GM19372 (cell line): ENCODE data around the gene ABCG5.

Source experiments
- ATAC-seq: cut with Tn5 transposase; IDR thresholded peaks from one replicate; pipeline ENCODE4 v1.9.1; 2021; ENCODE audit warnings: mild to moderate bottlenecking, low read depth, moderate library complexity; ENCODE audit not compliant: unreplicated experiment

The ABCG5 gene

DNA sequence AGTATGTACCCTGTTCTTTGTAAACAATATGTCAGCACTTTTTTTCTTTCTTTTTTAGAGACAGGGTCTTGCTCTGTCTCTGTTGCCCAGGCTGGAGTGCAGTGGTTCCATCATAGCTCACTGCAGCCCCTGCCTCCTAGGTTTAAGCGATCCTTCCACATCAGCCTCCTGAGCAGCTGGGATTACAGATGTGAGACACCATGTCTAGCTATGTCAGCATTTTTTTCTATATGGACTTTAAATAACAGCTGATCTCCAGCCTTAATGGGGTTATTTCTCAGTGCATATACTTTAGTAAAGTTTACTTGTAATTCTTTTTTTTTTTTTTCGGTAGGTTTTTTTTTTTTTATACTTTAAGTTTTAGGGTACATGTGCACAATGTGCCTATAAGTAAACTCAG, 26.6 kb downstream of the ABCG5 start:
- ATAC-seq: no peak

DNA sequence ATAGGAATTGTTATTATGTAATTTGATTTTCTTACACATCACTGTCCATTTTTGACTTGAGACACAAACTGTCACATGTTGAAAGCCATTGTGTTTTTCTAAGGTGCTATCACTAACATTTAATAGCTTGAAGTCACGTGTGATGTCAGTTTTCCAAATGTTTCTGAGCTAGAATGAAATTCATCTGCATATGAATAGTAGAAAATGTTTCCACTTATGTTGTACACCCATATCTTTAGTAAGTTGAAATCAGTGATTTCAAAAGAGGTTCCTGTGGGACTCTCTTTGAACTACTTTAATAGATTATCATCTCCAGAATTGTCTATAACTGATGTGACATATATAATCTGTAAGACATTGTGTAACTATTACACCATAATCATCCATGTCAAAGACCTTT, 27.8 kb downstream of the ABCG5 start:
- no peak for ATAC-seq

GRCh38 chr2:43810452-43810851, 28.2 kb downstream of the ABCG5 start:
- no peak for ATAC-seq

- no peak for ATAC-seq
These were observed 32.0 kb downstream of the ABCG5 start for GRCh38 chr2:43806719-43807031.

DNA sequence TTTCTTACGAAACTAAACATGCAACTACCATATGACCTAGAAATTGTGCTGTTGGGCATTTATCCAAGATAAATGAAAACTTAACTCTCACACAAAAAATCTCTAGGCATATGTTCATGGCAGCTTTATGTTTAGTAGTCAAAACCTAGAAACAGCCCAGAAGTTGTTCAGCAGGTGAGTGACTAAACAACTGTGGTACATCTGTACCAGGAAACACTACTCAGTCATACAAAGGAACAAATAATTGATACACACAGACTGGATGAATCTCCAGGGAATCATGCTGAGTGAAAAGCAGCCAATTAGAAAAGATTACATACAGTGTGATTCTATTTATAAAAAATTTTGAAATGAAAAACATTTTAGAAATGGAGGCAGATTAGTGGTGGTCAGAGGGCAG, 35.5 kb downstream of the ABCG5 start:
- ATAC-seq: no peak

- ATAC-seq: no peak
These were observed 36.5 kb downstream of the ABCG5 start for GRCh38 chr2:43802135-43802534.

- no peak for ATAC-seq
These were observed 37.7 kb downstream of the ABCG5 start for GRCh38 chr2:43800894-43801293.

- no peak for ATAC-seq
These were observed 40.3 kb downstream of the ABCG5 start for GRCh38 chr2:43798300-43798699.

GRCh38 chr2:43796206-43796605, 42.4 kb downstream of the ABCG5 start:
- no peak for ATAC-seq

GRCh38 chr2:43794956-43795355, 43.7 kb downstream of the ABCG5 start:
- ATAC-seq: no peak

GRCh38 chr2:43792653-43793052, 46.0 kb downstream of the ABCG5 start:
- ATAC-seq: no peak

GRCh38 chr2:43791035-43791765, 47.4 kb downstream of the ABCG5 start:
- ATAC-seq: no peak

DNA sequence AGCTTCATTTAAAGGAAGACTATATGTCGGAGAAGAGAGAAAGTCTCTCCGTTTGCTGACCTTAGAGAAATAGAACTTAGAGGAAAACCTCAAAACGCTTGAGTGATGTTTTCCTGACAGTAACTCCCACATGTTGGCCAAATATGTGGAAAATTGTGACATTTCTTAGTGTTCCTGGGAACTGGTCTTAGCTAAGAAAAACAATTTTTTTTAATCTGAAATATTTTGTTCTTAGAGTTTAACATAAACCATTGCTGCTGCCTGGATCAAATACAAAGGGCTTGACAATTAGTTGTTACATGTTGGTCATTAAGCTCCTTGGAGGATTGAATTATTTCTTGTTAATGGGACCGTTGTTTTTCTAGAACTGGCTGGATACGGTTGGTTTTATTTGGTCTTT, 48.5 kb downstream of the ABCG5 start:
- no peak for ATAC-seq

GRCh38 chr2:43788646-43789045, 50.0 kb downstream of the ABCG5 start:
- no peak for ATAC-seq

GRCh38 chr2:43787895-43788294, 50.7 kb downstream of the ABCG5 start:
- ATAC-seq: no peak

GRCh38 chr2:43778233-43778632, 60.4 kb downstream of the ABCG5 start:
- no peak for ATAC-seq

DNA sequence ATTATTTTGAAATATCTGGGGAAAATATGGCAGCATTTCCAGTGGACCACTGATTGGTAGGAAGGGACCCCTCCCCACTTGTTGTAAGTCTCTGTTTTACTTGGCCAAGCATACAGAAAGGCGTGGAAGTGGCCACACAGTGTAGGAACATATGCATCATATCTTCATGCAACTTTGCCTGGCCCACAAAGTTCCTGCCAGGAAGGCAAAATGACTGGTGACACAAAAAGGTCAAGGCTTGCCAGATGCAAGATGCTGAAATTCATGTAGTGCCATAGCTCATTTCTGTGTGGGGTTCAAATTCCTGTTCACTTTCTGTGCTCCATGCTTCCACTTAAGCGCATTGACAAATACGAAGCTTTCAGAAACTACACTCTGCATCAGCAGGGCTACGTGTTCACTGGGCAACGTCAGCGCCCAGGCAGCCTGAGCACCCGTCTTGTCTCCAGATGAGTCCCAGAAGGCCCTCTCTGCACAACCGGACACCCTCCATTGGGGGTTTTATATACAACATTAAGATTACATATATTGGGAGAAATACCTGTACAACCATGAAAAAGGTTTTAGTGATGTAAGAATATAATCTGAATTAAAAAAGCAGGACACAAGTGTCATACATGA, 61.2 kb downstream of the ABCG5 start:
- ATAC-seq: no peak

DNA sequence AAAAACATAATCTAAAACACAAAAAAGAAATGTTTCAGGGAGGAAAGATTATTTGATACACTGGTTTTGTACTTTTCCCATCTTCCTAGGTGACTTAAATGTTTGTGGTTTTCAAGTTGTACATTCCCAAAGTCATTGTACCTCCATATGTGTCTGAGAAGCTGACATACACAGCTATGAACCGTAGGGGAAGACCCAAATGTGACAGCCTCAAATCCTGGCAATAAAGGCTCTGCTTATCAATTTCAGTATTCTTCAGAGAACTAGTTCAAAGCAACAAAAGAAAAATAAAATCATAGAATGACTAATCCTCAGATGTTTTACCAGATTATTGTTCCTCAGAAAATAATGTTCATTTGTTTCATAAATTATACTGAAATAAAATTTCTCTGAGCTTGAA, 62.3 kb downstream of the ABCG5 start:
- ATAC-seq: no peak

DNA sequence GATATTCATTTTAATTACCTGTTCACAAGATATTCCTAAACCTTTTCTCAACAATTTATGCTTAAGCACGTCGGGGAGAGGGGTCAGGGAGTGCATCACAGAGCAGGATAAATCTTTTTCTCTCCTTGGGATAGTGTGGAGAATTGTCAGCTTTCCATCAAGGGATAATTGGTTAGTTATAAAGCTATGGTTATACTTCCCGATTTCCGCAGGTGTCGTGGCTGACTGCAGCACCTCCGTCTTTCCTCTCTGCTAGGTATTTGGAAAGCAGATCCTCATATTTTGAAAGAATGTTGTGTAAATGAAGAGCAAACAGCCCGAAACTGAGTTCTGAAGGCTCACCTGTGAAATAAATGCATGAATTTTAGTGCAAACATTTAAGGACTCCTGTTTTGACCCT, 64.0 kb downstream of the ABCG5 start:
- ATAC-seq: no peak

DNA sequence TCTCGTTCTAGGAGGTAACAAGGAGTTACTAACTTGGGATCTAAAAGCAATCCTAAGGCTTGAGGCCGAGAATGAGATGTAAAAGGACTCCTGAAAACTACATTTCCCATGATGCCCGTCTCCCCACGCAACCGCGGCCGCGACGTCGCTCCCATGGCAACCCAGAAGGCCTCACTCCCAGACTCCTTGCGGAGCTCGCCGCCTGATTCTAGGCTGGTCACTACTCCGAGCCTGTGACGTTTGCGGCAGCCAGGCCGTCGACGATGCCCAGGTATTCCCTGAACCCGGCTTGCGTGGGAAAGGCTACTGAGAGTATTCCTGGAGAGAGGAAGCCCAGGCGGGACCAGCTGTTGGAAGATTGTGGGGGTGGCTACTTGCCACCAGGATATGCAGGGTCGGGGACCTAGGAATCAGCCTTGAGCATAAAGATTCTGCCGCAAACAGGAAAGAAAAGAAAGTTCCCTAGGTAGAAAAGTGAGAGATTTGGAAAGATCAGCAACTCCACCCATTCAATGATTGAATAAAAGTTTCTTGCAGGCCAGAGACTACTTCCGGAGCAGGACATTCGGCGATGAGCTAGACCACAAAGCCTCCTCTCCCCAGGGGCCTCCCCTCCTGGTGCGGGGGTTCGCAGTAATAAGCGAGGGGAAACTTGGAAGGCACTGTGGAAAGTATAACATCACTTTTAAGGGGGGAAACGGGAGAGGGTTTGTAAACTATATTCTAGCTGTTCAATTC, 64.6 kb downstream of the ABCG5 start, which contains the start of gene DYNC2LI1:
Gene DYNC2LI1, plus strand, starts transcription at position 164 of the 738 bp plus-strand sequence. Its CDS starts 100 bp downstream, at position 264.
- peak; percentile 100 for ATAC-seq

- ATAC-seq: no peak
These were observed 72.6 kb downstream of the ABCG5 start for GRCh38 chr2:43766006-43766405.
